Caco-2 (cell line): ENCODE results near the gene HAUS6. TPM values are rescaled to one million over a fixed set of nuclear protein-coding genes. Genes with fewer than 3 reads are reported as not detected.

Source experiments
- BruUV-seq: library from RNA; stranded (reverse); fragments of 400-500 nt; replicated peaks from 2 replicates; lab custom pipeline; 2021; lab: Mats Ljungman, UMichigan
- CTCF ChIA-PET: fragments of 300-600 bp; sonication (Branson Sonifier 250); formaldehyde crosslinking; loops from one replicate; lab custom pipeline; 2022; ENCODE audit warnings: antibody characterized with exemption; lab: Charles Lee
- POLR2A ChIA-PET: fragments of 300-600 bp; sonication (Branson Sonifier 250); formaldehyde crosslinking; loops from one replicate; lab custom pipeline; 2022; ENCODE audit warnings: antibody characterized with exemption; lab: Charles Lee
- DNase-seq, 2 experiments: peaks; one replicate each; pipeline versions ENCODE4 v3.0.0 to v3.0.0-alpha.2; 2020 to 2022
- H3K27me3 ChIP-seq: replicated peaks from 2 replicates; pipeline ENCODE4 v1.6.0; 2011; ENCODE audit warnings: low read length; ENCODE audit not compliant: control insufficient read depth, insufficient read depth
- H3K36me3 ChIP-seq: 2 replicates; pipeline ENCODE4 v1.5.1; 2011; ENCODE audit warnings: low read length; ENCODE audit not compliant: control insufficient read depth, insufficient read depth
- H3K4me1 ChIP-seq: fragments of 250-450 bp; sonication (Bioruptor Pico); 2 replicates; pipeline ENCODE4 v1.5.1; 2020; ENCODE audit warnings: mild to moderate bottlenecking
- H3K4me3 ChIP-seq: 2 replicates; pipeline ENCODE4 v1.5.1; 2011; ENCODE audit warnings: low read depth, mild to moderate bottlenecking, control low read depth, low read length
- H3K9me3 ChIP-seq: fragments of 250-450 bp; sonication (Bioruptor Pico); 2 replicates; pipeline ENCODE4 v1.5.1; 2020; ENCODE audit warnings: mild to moderate bottlenecking, moderate library complexity
- H3K27ac Mint-ChIP-seq: one replicate; pipeline ENCODE4 v1.8.0; 2022; ENCODE audit warnings: mixed read lengths; ENCODE audit not compliant: unreplicated experiment
- H3K27me3 Mint-ChIP-seq: one replicate; pipeline ENCODE4 v1.8.0; 2022; ENCODE audit warnings: mixed read lengths; ENCODE audit not compliant: insufficient read depth, unreplicated experiment
- H3K36me3 Mint-ChIP-seq: one replicate; pipeline ENCODE4 v1.8.0; 2022; ENCODE audit warnings: mild to moderate bottlenecking, mixed read lengths; ENCODE audit not compliant: insufficient read depth, unreplicated experiment
- H3K4me1 Mint-ChIP-seq: one replicate; pipeline ENCODE4 v1.8.0; 2022; ENCODE audit warnings: low read depth, mixed read lengths; ENCODE audit not compliant: unreplicated experiment
- H3K4me3 Mint-ChIP-seq: one replicate; pipeline ENCODE4 v1.8.0; 2022; ENCODE audit warnings: mild to moderate bottlenecking, moderate library complexity, mixed read lengths; ENCODE audit not compliant: unreplicated experiment
- H3K9me3 Mint-ChIP-seq: one replicate; pipeline ENCODE4 v1.8.0; 2022; ENCODE audit warnings: mixed read lengths; ENCODE audit not compliant: unreplicated experiment
- CTCF ChIP-seq, 2 experiments: fragments of 200-600 bp in 1 of 2; IDR thresholded peaks; 1 replicate in 1 of 2; 2 replicates in 1 of 2; pipeline versions ENCODE4 v1.5.1 to v1.8.0; 2011 to 2022; ENCODE audit warnings: antibody characterized with exemption in 1 of 2, control low read depth in 1 of 2, inconsistent platforms in 1 of 2, low read depth in 1 of 2, low read length in 1 of 2, mild to moderate bottlenecking in 1 of 2, moderate library complexity in 1 of 2; ENCODE audit not compliant: insufficient read depth in 1 of 2, severe bottlenecking in 1 of 2, unreplicated experiment in 1 of 2
- intact Hi-C: fragments of 100-400 bp; cut with micrococcal nuclease; formaldehyde crosslinking; loops from one replicate; pipeline ENCODE4 v1.10.0; 2022; ENCODE audit not compliant: unreplicated experiment
- total RNA-seq: library from RNA; stranded (reverse); gene quantifications from 2 replicates; pipeline ENCODE4 v1.2.3, GENCODE V29; 2022

The HAUS6 gene
- total RNA-seq, 1 experiment from 2014 or later: 15.2 TPM

GRCh38 chr9:19119246-19119645 lies 16.5 kb upstream of the HAUS6 start:
- TF ChIP-seq CTCF (IDR thresholded peaks at IDR 0.05; ENCODE audit: insufficient read depth in 1 of 2, low read depth in 1 of 2, low read length in 1 of 2, severe bottlenecking in 1 of 2, unreplicated experiment in 1 of 2): no peak
- H3K36me3 ChIP-seq: peaks cover 3% of the 10 kb centered on the region
- Mint-ChIP-seq H3K27ac (no peak overlapping the region), H3K4me1 (no peaks in the 10 kb centered on the region), H3K36me3 (peaks cover 91% of the 10 kb centered on the region), H3K4me3 (no peak overlapping the region), H3K27me3 (no peaks in the 10 kb centered on the region), H3K9me3 (no peaks in the 10 kb centered on the region)
- no peak overlapping the region for H3K4me3 ChIP-seq
- ChIA-PET POLR2A (no interaction called here), CTCF (no interaction called here)
- no peaks in the 10 kb centered on the region for H3K27me3 ChIP-seq
- no TSS peak for BruUV-seq
- no peaks in the 10 kb centered on the region; the same call in 1 of the 2 replicates for H3K4me1 ChIP-seq
- H3K9me3 ChIP-seq: no peaks in the 10 kb centered on the region
- DNase-seq: no peak
- intact Hi-C loops: no loop called here

DNA sequence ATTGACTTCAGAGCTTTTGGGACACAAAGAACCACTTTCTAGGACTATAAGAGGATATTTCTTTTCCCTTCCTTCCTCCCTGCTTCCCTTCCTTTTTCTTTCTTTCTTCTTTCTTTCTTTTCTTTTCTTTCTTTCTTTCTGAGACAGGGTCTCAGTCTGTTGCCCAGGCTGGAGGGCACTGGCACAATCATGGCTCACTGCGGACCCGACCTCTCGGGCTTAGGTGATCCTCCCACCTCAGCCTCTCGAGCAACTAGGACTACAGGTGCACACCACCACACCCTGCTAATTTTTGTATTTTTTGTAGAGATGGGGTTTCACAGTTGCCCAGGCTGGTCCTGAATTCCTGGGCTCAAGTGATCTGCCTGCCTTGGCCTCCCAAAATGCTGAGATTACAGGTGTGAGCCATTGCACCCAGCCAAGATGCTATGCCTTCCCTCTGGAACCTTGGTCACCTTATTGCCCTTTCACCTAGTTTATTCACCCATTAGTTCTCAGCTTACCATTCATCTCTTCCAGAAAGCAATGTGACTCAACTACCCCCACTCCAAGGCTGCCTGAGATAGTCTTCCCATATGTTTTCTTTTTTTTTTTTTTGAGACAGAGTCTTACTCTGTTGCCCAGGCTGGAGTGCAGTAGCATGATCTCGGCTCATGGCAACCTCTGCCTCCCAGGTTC lies 14.5 kb upstream of the HAUS6 start:
- Mint-ChIP-seq H3K9me3 (no peaks in the 10 kb centered on the region), H3K27me3 (no peaks in the 10 kb centered on the region), H3K4me3 (no peak overlapping the region), H3K4me1 (no peaks in the 10 kb centered on the region), H3K27ac (no peak overlapping the region), H3K36me3 (peaks cover 82% of the 10 kb centered on the region)
- intact Hi-C loops: no loop called here
- H3K9me3 ChIP-seq: no peaks in the 10 kb centered on the region
- POLR2A ChIA-PET: no interaction called here
- H3K36me3 ChIP-seq: peaks cover 3% of the 10 kb centered on the region
- CTCF ChIA-PET: no interaction called here
- no peak for DNase-seq
- no peak for TF ChIP-seq CTCF (IDR thresholded peaks at IDR 0.05; ENCODE audit: insufficient read depth in 1 of 2, low read depth in 1 of 2, low read length in 1 of 2, severe bottlenecking in 1 of 2, unreplicated experiment in 1 of 2)
- no peaks in the 10 kb centered on the region for H3K27me3 ChIP-seq
- H3K4me1 ChIP-seq: no peaks in the 10 kb centered on the region; the same call in 1 of the 2 replicates
- BruUV-seq: no TSS peak
- no peak overlapping the region for H3K4me3 ChIP-seq

- H3K4me3 ChIP-seq: no peak overlapping the region
- intact Hi-C loops: no loop called here
- H3K36me3 ChIP-seq: peaks cover 3% of the 10 kb centered on the region
- Mint-ChIP-seq H3K36me3 (peaks cover 73% of the 10 kb centered on the region), H3K27me3 (no peaks in the 10 kb centered on the region), H3K4me3 (no peak overlapping the region), H3K27ac (no peak overlapping the region), H3K9me3 (no peaks in the 10 kb centered on the region), H3K4me1 (no peaks in the 10 kb centered on the region)
- no peak for DNase-seq
- H3K9me3 ChIP-seq: no peaks in the 10 kb centered on the region
- H3K27me3 ChIP-seq: no peaks in the 10 kb centered on the region
- CTCF ChIA-PET: no interaction called here
- no peaks in the 10 kb centered on the region; the same call in 1 of the 2 replicates for H3K4me1 ChIP-seq
- TSS peak; percentile 4 for BruUV-seq
- POLR2A ChIA-PET: no interaction called here
- TF ChIP-seq CTCF (IDR thresholded peaks at IDR 0.05; ENCODE audit: insufficient read depth in 1 of 2, low read depth in 1 of 2, low read length in 1 of 2, severe bottlenecking in 1 of 2, unreplicated experiment in 1 of 2): no peak
Measured at GRCh38 chr9:19116107-19116790, 13.5 kb upstream of the HAUS6 start.
